CD4-positive, alpha-beta memory T cell (primary cell): ENCODE measurements around the gene SORL1. TPM values are rescaled to one million over a fixed set of nuclear protein-coding genes. Genes with fewer than 3 reads are reported as not detected.

Experiments
- CTCF ChIA-PET: fragments of 350-600 bp; sonication (Branson Sonifier 250); formaldehyde crosslinking; loops from one replicate; lab custom pipeline; 2021; ENCODE audit warnings: inconsistent platforms; ENCODE audit not compliant: partially characterized antibody; lab: Charles Lee
- POLR2A ChIA-PET: fragments of 350-600 bp; sonication (Branson Sonifier 250); formaldehyde crosslinking; loops from one replicate; lab custom pipeline; 2021; ENCODE audit not compliant: partially characterized antibody; lab: Charles Lee
- DNase-seq, 5 donors: peaks; one replicate each; pipeline versions ENCODE4 v3.0.0 to v3.0.0-alpha.2; 2020 to 2022; ENCODE audit warnings: mixed read lengths in 1 of 5
- H3K27ac ChIP-seq: one replicate; pipeline ENCODE4 v1.7.0; 2013; ENCODE audit warnings: low read depth, low read length
- H3K27me3 ChIP-seq: 2 replicates; pipeline ENCODE4 v1.7.0; 2013; ENCODE audit warnings: mild to moderate bottlenecking, low read length, moderate library complexity; ENCODE audit not compliant: insufficient read depth
- H3K36me3 ChIP-seq: 2 replicates; pipeline ENCODE4 v1.7.0; 2013; ENCODE audit warnings: mild to moderate bottlenecking, low read length, moderate library complexity; ENCODE audit not compliant: insufficient read depth
- H3K4me1 ChIP-seq: 2 replicates; pipeline ENCODE4 v1.7.0; 2013; ENCODE audit warnings: mild to moderate bottlenecking, low read length, moderate library complexity; ENCODE audit not compliant: insufficient read depth
- H3K4me3 ChIP-seq, 2 donors: one replicate each; pipeline ENCODE4 v1.7.0; 2013; ENCODE audit warnings: low read length in 2 of 2, mild to moderate bottlenecking in 1 of 2
- H3K9me3 ChIP-seq, 2 donors: one replicate each; pipeline ENCODE4 v1.7.0; 2013; ENCODE audit warnings: low read length in 2 of 2, control low read depth in 1 of 2; ENCODE audit not compliant: control insufficient read depth in 1 of 2
- H3K27ac Mint-ChIP-seq, 7 donors: one replicate each; pipeline ENCODE4 v1.8.0; 2020 to 2021; ENCODE audit warnings: mixed read lengths in 7 of 7, mild to moderate bottlenecking in 6 of 7, inconsistent platforms in 3 of 7, moderate library complexity in 3 of 7
- H3K27me3 Mint-ChIP-seq, 2 donors: one replicate each; pipeline ENCODE4 v1.8.0; 2020 to 2021; ENCODE audit warnings: mixed read lengths in 2 of 2
- H3K36me3 Mint-ChIP-seq, 2 donors: one replicate each; pipeline ENCODE4 v1.8.0; 2020 to 2021; ENCODE audit warnings: mixed read lengths in 2 of 2, inconsistent platforms in 1 of 2, mild to moderate bottlenecking in 1 of 2
- H3K4me1 Mint-ChIP-seq, 4 donors: one replicate each; pipeline ENCODE4 v1.8.0; 2020 to 2021; ENCODE audit warnings: mixed read lengths in 4 of 4, mild to moderate bottlenecking in 1 of 4
- H3K4me3 Mint-ChIP-seq, 8 donors: one replicate each; pipeline ENCODE4 v1.8.0; 2020 to 2021; ENCODE audit warnings: mixed read lengths in 8 of 8, mild to moderate bottlenecking in 7 of 8, moderate library complexity in 6 of 8, inconsistent platforms in 3 of 8
- H3K9me3 Mint-ChIP-seq, 8 donors: one replicate each; pipeline ENCODE4 v1.8.0; 2020 to 2021; ENCODE audit warnings: mixed read lengths in 8 of 8, mild to moderate bottlenecking in 5 of 8, inconsistent platforms in 3 of 8, moderate library complexity in 1 of 8
- intact Hi-C: fragments of 100-400 bp; cut with micrococcal nuclease; formaldehyde crosslinking; loops from one replicate; pipeline ENCODE4 v1.15.1; 2023
- polyA plus RNA-seq, 2 donors: library from polyadenylated mRNA; unstranded; fragments of 300-500 nt; fragmentation: Illumina TruSeq; gene quantifications; one replicate each; pipeline ENCODE4 v1.2.3, GENCODE V29; 2021
- total RNA-seq, 2 experiments: library from RNA; stranded (reverse); gene quantifications; one replicate each; pipeline ENCODE4 v1.2.3, GENCODE V29; 2021

SORL1 gene
- total and polyA plus RNA-seq, 4 experiments from 2014 or later, result 159 to 660 (median 446) TPM

DNA sequence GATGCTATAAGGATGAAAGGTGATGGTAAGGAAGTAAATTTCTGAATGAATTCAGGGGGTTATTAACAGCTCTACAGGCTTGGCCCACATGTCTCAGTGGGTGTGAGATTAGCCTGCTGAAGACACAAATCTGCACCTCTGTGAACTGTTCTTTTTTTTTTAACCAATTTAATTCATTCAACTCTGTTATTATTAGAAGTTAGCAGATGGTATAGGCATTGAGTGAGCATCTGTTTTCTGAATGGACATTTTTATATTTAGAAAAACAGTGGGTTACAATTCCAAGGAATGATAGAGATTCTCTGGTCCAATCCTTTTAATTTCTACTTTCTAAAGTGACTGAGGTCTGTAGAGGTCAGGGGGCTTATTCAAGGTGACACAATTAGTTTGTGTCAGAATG lies 122.7 kb downstream of the SORL1 start:
- peaks cover 86% of the 10 kb centered on the region for H3K36me3 ChIP-seq
- Mint-ChIP-seq H3K4me3 (no peak overlapping the region), H3K9me3 (peaks cover 0 to under 1% (median 0%) of the 10 kb centered on the region in 8 donors), H3K4me1 (peaks cover 0 to 14% (median 5%) of the 10 kb centered on the region in 4 donors), H3K27ac (peak overlapping the region in 6 of 7 donors; percentile 6 to 69 (median 48)), H3K27me3 (no peaks in the 10 kb centered on the region), H3K36me3 (peaks cover 94 to 96% of the 10 kb centered on the region in 2 donors)
- no peak overlapping the region for H3K4me3 ChIP-seq
- no peaks in the 10 kb centered on the region for H3K9me3 ChIP-seq
- no peak for DNase-seq
- intact Hi-C loops, result loop anchor here (2.0 kb wide), 1 partner anchor 14 kb away; no protein-coding TSS in a partner anchor
- no peaks in the 10 kb centered on the region for H3K4me1 ChIP-seq
- ChIA-PET POLR2A (interaction anchor here (0.6 kb wide), 1 partner anchor 116 kb away, joined by 3 read pairs; no protein-coding TSS in a partner anchor), CTCF (no interaction called here)
- H3K27me3 ChIP-seq, result no peaks in the 10 kb centered on the region
- no peak overlapping the region for H3K27ac ChIP-seq

DNA sequence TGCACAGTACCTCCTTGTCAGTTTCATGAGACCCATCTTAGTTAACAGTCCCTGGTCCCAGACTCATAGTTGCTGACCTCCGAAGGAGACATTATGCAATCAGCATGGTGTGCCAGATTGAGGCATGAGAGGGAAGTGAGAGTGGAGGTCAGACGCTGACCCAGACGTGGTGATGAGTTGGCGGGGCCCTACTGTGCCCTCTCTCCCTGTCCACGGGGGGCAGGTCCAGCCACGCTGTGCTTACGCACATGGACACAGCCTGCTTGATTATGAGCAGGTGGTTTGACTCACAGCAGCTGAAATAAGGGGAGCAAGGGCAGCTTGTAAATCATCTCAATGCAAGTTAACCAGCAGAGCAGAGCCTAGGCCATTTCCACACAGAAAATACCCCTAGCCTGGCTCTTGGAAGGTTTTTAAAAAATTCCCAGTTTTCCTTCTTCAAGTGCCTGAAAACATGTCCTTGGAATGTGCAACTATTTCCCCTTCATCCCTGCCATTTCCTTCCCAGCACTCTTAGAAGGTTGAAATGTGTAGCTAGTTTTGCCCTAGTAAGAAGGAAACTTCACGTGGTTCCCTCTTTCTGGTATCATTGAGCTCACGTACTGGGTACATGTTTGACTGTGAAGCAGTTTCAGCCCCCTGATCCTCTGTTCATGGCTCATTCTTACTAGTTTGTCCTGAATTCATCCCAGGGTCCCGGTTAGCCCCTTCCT lies 123.3 kb downstream of the SORL1 start:
- no peak for DNase-seq
- Histone ChIP-seq H3K36me3 (peaks cover 88% of the 10 kb centered on the region), H3K27me3 (no peaks in the 10 kb centered on the region), H3K27ac (no peak overlapping the region), H3K9me3 (no peaks in the 10 kb centered on the region), H3K4me1 (peaks cover 3% of the 10 kb centered on the region), H3K4me3 (no peak overlapping the region)
- peak overlapping the region in 6 of 7 donors; percentile 12 to 84 (median 70) for H3K27ac Mint-ChIP-seq
- H3K27me3 Mint-ChIP-seq, result no peaks in the 10 kb centered on the region
- peaks cover 4 to 20% (median 9%) of the 10 kb centered on the region in 4 donors for H3K4me1 Mint-ChIP-seq
- H3K9me3 Mint-ChIP-seq, result peaks cover 0 to 5% (median 0%) of the 10 kb centered on the region in 8 donors
- ChIA-PET CTCF (no interaction called here), POLR2A (interaction anchor here (1.0 kb wide), 1 partner anchor 124 kb away, joined by 3 read pairs; no protein-coding TSS in a partner anchor)
- peaks cover 94 to 97% of the 10 kb centered on the region in 2 donors for H3K36me3 Mint-ChIP-seq
- intact Hi-C loops, result loop anchor here (2.0 kb wide), 1 partner anchor 13 kb away; no protein-coding TSS in a partner anchor
- no peak overlapping the region for H3K4me3 Mint-ChIP-seq

DNA sequence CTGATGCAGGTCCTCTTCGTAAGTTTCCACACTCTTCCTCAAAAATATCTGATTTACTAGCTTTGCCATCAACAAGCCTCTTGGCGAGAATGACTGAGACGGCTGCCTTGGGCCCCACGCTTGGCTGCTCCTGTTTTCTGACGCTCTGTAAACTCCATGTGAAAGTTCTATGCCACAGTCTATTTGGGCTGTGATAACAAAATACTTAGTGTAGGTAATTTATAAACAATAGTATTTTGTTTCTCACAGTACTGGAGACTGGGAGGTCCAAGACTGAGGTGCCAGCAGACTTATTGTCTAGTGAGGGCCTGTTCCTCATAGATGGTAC lies 123.8 kb downstream of the SORL1 start:
- peaks cover 4% of the 10 kb centered on the region for H3K4me1 ChIP-seq
- H3K9me3 ChIP-seq, result no peaks in the 10 kb centered on the region
- POLR2A ChIA-PET, result interaction anchor here (1.0 kb wide), 2 partner anchors 15 to 125 kb away, joined by 3 to 4 read pairs; no protein-coding TSS in a partner anchor
- H3K4me3 Mint-ChIP-seq, result no peak overlapping the region
- H3K9me3 Mint-ChIP-seq, result peaks cover 0 to 5% (median 0%) of the 10 kb centered on the region in 8 donors
- peaks cover 94 to 96% of the 10 kb centered on the region in 2 donors for H3K36me3 Mint-ChIP-seq
- no peak overlapping the region for H3K4me3 ChIP-seq
- intact Hi-C loops, result loop anchor here (2.0 kb wide), 1 partner anchor 13 kb away; no protein-coding TSS in a partner anchor
- no peak overlapping the region for H3K27ac ChIP-seq
- H3K4me1 Mint-ChIP-seq, result peaks cover 4 to 25% (median 10%) of the 10 kb centered on the region in 4 donors
- H3K27me3 Mint-ChIP-seq, result no peaks in the 10 kb centered on the region
- H3K36me3 ChIP-seq, result peaks cover 86% of the 10 kb centered on the region
- DNase-seq, result no peak
- CTCF ChIA-PET, result no interaction called here
- H3K27me3 ChIP-seq, result no peaks in the 10 kb centered on the region
- H3K27ac Mint-ChIP-seq, result peak overlapping the region in 6 of 7 donors; percentile 3 to 84 (median 52)

DNA sequence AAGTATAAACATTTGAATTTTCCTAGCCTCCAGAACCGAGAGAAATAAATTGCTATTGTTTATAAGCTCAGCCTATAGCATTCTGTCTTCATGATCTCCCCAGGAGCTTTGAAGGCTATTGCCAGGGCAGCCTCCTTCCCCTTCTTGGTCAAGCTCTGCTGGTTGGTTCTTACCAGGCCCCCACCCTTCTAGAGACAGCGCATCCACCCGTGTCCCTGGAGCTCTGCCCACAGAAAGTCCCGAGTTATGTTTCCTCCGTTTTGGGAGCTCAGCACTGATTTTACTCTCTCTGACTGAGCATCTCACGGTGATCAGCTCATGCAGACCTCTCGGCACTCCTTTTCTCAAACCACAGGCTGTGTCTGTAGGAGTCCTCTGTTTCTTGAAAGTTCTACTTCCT lies 124.4 kb downstream of the SORL1 start:
- H3K4me3 ChIP-seq, result no peak overlapping the region
- ChIA-PET CTCF (interaction anchor here (1.2 to 2.2 kb wide), 4 partner anchors 12 to 257 kb away, joined by 3 to 11 read pairs (median 4); no protein-coding TSS in a partner anchor), POLR2A (interaction anchor here (1.0 kb wide), 1 partner anchor 16 kb away, joined by 4 read pairs; no protein-coding TSS in a partner anchor)
- H3K27me3 ChIP-seq, result no peaks in the 10 kb centered on the region
- peaks cover 0 to 5% (median 0%) of the 10 kb centered on the region in 8 donors for H3K9me3 Mint-ChIP-seq
- H3K36me3 Mint-ChIP-seq, result peaks cover 96% of the 10 kb centered on the region in 2 donors
- DNase-seq, result no peak
- no peaks in the 10 kb centered on the region for H3K27me3 Mint-ChIP-seq
- H3K4me3 Mint-ChIP-seq, result no peak overlapping the region
- peaks cover 9 to 31% (median 12%) of the 10 kb centered on the region in 4 donors for H3K4me1 Mint-ChIP-seq
- H3K36me3 ChIP-seq, result peaks cover 83% of the 10 kb centered on the region
- intact Hi-C loops, result no loop called here
- H3K4me1 ChIP-seq, result peaks cover 10% of the 10 kb centered on the region
- no peaks in the 10 kb centered on the region for H3K9me3 ChIP-seq
- peak overlapping the region in 5 of 7 donors; percentile 28 to 73 (median 48) for H3K27ac Mint-ChIP-seq
- no peak overlapping the region for H3K27ac ChIP-seq

DNA sequence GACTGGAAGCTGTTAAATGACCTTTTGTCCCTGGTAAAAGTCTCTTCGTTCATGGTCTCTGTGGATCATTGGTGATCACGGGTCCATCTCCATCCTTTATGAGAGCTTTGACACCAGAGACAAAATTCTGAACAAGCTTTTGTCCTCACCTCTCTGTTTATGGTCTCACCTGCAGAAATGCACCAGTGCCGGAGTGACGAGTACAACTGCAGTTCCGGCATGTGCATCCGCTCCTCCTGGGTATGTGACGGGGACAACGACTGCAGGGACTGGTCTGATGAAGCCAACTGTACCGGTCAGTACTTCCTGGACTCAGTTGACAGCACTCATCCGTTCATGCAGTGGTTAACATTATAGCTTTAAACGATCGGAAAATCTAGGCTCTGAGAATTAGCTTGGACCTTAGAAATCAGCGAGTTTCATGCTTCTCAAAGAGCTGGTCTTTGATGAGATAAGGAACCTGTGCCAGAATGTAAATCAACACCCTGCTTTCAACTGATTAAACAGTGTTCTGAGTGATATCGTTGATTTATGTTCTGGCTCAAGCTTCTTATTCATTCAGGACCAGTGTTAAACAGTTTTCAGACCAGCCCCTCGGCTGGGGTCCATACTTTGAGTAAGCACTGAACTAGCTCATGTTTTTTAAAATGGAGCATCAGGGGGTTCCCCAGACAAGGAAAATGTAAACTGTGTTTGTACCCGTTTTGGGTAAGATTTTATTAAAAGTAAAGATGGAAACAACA lies 125.2 kb downstream of the SORL1 start:
- ChIA-PET POLR2A (interaction anchor here (0.6 to 1.0 kb wide), 3 partner anchors 10 to 22 kb away, joined by 3 to 4 read pairs (median 3); no protein-coding TSS in a partner anchor), CTCF (interaction anchor here (0.5 to 2.2 kb wide), 6 partner anchors 12 to 257 kb away, joined by 3 to 11 read pairs (median 4); no protein-coding TSS in a partner anchor)
- Histone ChIP-seq H3K4me1 (peaks cover 17% of the 10 kb centered on the region), H3K36me3 (peaks cover 76% of the 10 kb centered on the region), H3K27ac (no peak overlapping the region), H3K27me3 (no peaks in the 10 kb centered on the region), H3K4me3 (no peak overlapping the region), H3K9me3 (no peaks in the 10 kb centered on the region)
- peak overlapping the region in 4 of 7 donors; percentile 68 to 83 (median 76) for H3K27ac Mint-ChIP-seq
- peaks cover 0 to 5% (median 0%) of the 10 kb centered on the region in 8 donors for H3K9me3 Mint-ChIP-seq
- intact Hi-C loops, result no loop called here
- H3K4me3 Mint-ChIP-seq, result no peak overlapping the region
- no peaks in the 10 kb centered on the region for H3K27me3 Mint-ChIP-seq
- peaks cover 13 to 33% (median 19%) of the 10 kb centered on the region in 4 donors for H3K4me1 Mint-ChIP-seq
- no peak for DNase-seq
- H3K36me3 Mint-ChIP-seq, result peaks cover 93 to 96% of the 10 kb centered on the region in 2 donors

DNA sequence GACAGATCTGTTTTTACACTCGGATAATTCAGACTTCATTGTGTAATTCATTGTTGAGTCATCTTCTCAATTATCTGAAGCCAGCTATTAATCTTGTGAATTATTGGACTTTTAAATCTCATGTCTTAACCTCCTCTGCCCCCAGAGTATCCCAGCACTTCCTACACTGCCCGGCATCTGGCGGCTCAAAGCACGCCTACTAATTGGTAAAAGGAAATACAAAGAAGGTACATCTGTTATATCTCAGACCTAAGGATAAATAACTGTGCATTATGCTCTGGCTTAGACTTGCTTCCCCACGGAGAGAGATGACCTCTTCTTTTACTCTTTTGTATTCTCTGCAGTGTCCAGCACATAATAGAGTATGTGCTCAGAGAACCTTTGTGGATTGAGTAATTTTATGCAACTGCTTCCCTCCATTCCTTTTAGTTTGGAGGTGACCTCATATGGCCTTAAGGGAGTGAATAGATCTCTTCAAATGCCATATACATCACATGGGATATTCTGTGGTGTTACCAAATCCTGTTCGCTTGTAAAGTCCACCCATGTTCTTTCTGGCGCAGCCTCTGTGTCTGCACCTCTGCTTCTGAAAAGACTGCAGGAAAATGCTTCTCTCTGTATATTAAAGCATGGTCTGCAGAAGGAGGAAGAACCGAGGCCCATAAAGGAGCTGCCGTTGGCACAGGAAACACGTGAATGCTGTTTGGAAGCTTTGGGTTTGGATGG lies 126.3 kb downstream of the SORL1 start:
- CTCF ChIA-PET, result interaction anchor here (1.2 to 2.2 kb wide), 3 partner anchors 11 to 35 kb away, joined by 3 to 11 read pairs (median 4); no protein-coding TSS in a partner anchor
- DNase-seq, result no peak
- H3K9me3 ChIP-seq, result no peaks in the 10 kb centered on the region
- Mint-ChIP-seq H3K9me3 (peaks cover 0 to 5% (median 0%) of the 10 kb centered on the region in 8 donors), H3K36me3 (peaks cover 91 to 98% of the 10 kb centered on the region in 2 donors), H3K27me3 (no peaks in the 10 kb centered on the region), H3K4me3 (no peak overlapping the region), H3K4me1 (peaks cover 18 to 45% (median 26%) of the 10 kb centered on the region in 4 donors), H3K27ac (peak overlapping the region in 5 of 7 donors; percentile 17 to 87 (median 53))
- no peaks in the 10 kb centered on the region for H3K27me3 ChIP-seq
- peaks cover 78% of the 10 kb centered on the region for H3K36me3 ChIP-seq
- no peak overlapping the region for H3K4me3 ChIP-seq
- H3K27ac ChIP-seq, result no peak overlapping the region
- intact Hi-C loops, result no loop called here
- POLR2A ChIA-PET, result interaction anchor here (1.0 kb wide), 1 partner anchor 21 kb away, joined by 3 read pairs; no protein-coding TSS in a partner anchor
- H3K4me1 ChIP-seq, result peaks cover 29% of the 10 kb centered on the region
